A549 treated with GW870086 at 1 μM for 4 hours (cell line): ENCODE data around the gene USP40. TPM values are rescaled to one million over a fixed set of nuclear protein-coding genes. Genes with fewer than 3 reads are reported as not detected.

Source experiments
- total RNA-seq: library from RNA; stranded (reverse); fragments of 200-300 nt; extraction: Qiagen RNA extraction; gene quantifications from 5 replicates; pipeline ENCODE4 v1.2.3, GENCODE V29; 2022; ENCODE audit warnings: low read depth

Gene USP40, protein sequence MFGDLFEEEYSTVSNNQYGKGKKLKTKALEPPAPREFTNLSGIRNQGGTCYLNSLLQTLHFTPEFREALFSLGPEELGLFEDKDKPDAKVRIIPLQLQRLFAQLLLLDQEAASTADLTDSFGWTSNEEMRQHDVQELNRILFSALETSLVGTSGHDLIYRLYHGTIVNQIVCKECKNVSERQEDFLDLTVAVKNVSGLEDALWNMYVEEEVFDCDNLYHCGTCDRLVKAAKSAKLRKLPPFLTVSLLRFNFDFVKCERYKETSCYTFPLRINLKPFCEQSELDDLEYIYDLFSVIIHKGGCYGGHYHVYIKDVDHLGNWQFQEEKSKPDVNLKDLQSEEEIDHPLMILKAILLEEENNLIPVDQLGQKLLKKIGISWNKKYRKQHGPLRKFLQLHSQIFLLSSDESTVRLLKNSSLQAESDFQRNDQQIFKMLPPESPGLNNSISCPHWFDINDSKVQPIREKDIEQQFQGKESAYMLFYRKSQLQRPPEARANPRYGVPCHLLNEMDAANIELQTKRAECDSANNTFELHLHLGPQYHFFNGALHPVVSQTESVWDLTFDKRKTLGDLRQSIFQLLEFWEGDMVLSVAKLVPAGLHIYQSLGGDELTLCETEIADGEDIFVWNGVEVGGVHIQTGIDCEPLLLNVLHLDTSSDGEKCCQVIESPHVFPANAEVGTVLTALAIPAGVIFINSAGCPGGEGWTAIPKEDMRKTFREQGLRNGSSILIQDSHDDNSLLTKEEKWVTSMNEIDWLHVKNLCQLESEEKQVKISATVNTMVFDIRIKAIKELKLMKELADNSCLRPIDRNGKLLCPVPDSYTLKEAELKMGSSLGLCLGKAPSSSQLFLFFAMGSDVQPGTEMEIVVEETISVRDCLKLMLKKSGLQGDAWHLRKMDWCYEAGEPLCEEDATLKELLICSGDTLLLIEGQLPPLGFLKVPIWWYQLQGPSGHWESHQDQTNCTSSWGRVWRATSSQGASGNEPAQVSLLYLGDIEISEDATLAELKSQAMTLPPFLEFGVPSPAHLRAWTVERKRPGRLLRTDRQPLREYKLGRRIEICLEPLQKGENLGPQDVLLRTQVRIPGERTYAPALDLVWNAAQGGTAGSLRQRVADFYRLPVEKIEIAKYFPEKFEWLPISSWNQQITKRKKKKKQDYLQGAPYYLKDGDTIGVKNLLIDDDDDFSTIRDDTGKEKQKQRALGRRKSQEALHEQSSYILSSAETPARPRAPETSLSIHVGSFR
- 20.6 to 25.3 TPM (median 23.8 TPM) in 5 replicates for total RNA-seq

GRCh38 chr2:233566141-233566956 is at the start of gene USP40:
USP40 (minus strand) TSS chr2:233566782; CDS start chr2:233565554, 1,228 bp downstream.

Other genes starting within 250 kb of the USP40 start
- gene DGKD, start 212.3 kb downstream of the USP40 start, total RNA-seq, result 78.7 to 107 TPM (median 96.2 TPM) in 5 replicates
- gene UGT1A8, start 50.9 kb upstream of the USP40 start, total RNA-seq, result 0.07 to 0.28 TPM in 2 of 5 replicates, not detected in the others
- gene UGT1A10, start 69.7 kb upstream of the USP40 start, total RNA-seq, result 0.07 to 0.49 TPM (median 0.11 TPM) in 4 of 5 replicates, not detected in the other
- gene UGT1A9, start 105.1 kb upstream of the USP40 start, total RNA-seq, result 4.1 to 6.1 TPM (median 4.5 TPM) in 5 replicates
- gene UGT1A7, start 115.1 kb upstream of the USP40 start, total RNA-seq, result 2.3 to 5.1 TPM (median 3.8 TPM) in 5 replicates
- 0.31 to 1.8 TPM (median 1.5 TPM) in 5 replicates for gene UGT1A6, start 126.1 kb upstream of the USP40 start, total RNA-seq
- gene UGT1A5, start 146.1 kb upstream of the USP40 start, total RNA-seq, result 0.09 to 0.13 TPM in 2 of 5 replicates, not detected in the others
- gene UGT1A4, start 152.0 kb upstream of the USP40 start, total RNA-seq, result not detected in 5 replicates
- 0.07 TPM in 1 of 5 replicates, not detected in the others for gene UGT1A3, start 162.3 kb upstream of the USP40 start, total RNA-seq
- 0.71 to 1.1 TPM (median 0.87 TPM) in 5 replicates for gene UGT1A1, start 193.5 kb upstream of the USP40 start, total RNA-seq
- 0.09 to 0.21 TPM (median 0.12 TPM) in 3 of 5 replicates, not detected in the others for gene MROH2A, start 211.5 kb upstream of the USP40 start, total RNA-seq